Measurements from ENCODE around the gene ZSCAN12.

The ZSCAN12 gene

DNA sequence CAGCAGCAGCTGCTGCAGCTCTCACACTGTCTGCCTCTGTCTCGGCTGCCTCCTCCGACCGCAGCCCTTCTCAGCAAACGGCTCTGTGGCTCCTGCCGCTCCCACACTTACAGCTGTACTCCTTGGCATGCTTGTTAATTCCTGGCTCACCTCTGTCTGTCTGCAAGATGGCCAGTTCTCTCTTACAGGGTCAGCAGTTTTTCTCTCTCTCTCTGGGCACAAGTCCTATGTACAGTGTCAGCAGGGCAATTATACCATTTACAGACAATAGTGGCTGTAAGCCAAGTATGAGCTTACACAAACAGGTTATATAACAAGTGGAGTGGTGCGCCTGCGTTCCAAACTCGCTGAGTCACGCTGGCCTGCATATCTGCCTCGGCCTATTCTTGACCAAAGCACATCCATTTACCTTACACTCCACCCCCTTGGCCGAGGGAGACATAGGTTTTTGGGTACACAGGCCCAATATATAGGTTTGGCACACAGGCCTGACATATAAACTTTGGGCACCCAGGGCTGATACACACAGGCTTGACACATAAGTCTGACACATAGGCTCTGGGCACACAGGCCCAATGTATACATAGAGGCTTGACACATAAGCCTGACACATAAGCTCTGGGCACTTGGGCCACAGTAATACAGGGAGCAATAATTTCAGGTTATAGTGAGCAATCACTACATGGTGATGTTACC, 45.4 kb downstream of the ZSCAN12 start:
- DNase-seq (ENCODE audit: low read depth in 2 of 2): no peak

DNA sequence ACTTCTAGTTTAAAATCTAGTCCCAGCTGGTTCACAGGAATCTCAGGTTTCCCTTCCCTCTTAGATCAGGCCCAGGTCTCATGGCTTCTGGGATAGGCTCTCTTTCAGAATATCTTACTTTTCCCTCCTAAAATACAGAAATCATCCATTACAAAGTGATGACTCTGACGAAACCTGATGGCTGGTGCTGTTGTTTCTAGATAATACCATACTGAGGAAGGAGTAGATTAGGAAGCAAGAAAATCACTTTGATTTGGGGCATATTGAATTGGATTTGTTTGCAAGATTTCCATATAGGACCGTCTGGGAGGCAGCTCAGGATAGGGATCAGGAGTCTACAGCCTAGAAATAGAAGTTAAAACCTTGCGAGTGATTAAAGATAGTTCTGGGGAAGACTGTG, 46.2 kb downstream of the ZSCAN12 start:
- DNase-seq (ENCODE audit: low read depth in 2 of 2): no peak

DNA sequence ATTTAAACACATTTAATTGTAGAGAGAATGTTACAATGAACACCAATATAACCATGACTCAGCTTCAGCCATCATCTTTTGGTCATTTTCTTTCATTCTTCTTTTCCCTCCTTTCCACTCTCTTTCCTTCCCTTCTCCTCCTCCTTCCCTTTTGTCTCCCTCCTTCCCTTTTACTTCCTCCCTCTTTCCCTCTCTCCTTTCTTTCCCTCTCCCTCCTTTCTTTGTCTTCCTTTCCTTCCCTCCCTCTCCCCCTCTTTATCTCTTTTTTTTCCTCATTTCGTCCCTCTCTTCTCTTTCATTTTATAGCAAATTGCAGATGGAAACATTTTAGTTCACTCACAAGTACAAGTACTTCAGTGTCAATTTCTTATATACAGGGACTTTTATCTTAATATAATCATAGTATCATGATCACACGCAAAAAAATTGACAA, 48.0 kb downstream of the ZSCAN12 start:
- DNase-seq (ENCODE audit: low read depth in 2 of 2): no peak

DNA sequence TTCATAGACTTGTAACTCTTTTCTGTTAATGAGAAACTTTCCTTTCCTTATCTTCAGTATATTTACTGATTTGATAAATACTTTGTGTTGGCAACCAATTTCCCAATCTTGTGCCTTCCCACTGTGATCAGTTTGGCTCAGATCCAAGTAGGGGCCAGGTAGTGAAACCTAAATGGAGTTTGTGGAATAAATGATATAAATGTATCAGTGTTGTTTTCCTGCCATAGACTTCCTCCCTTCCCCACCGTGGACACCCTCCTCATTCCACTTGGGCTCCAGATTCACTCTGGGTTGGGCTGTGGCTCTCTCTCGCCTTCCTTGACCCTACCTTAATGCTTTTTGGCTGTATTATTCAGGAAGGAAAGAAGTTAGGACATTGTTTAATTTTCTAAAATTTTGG, 48.5 kb downstream of the ZSCAN12 start:
- no peak for DNase-seq (ENCODE audit: low read depth in 2 of 2)

DNA sequence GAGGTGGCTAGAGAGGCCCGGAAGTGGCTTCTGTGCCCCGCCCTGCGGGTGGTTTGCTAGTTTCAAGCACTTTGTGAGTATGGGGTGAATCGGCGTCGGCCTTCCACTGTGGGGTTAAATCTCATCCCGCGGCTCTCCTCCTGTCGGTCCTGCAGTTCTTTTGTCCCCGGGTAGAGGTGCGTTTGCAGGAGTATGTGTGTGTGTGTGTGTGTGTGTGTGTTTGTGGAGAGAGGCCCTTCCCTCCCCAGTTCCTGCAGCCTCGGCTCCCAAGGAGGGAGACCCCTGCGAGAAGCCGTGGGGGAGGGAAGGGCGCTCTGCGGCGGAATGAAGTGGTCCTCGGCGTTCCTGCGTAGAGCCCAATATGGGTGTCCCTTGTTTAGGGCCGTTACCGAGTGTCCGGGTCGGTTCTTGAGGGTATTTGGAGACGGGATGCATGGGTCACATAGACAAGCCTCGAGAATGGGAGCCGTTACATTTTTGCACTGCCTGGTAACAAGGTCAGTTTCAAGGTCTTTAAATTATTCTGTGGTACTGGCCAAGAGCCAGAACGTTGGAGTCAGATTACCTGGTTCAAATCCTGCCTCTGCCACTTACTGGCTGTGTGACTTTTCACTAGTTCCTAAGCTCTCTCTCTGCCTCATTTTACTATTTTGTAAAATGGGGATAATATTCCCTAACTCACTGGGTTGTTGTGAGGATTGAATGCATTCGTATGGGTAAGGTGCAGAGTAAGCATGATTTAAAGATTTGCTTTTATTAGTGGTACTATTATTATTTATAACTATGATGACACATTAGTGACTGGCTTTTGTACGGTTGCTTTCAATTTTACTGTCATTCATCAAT, 49.4 kb downstream of the ZSCAN12 start, which contains the start of gene ZKSCAN3:
ZKSCAN3 (plus strand) TSS at position 56 of the 846 bp plus-strand sequence. CDS start 9,640 bp downstream, outside the sequence.
- DNase-seq (ENCODE audit: low read depth in 2 of 2): peak; percentile 68 to 79

DNA sequence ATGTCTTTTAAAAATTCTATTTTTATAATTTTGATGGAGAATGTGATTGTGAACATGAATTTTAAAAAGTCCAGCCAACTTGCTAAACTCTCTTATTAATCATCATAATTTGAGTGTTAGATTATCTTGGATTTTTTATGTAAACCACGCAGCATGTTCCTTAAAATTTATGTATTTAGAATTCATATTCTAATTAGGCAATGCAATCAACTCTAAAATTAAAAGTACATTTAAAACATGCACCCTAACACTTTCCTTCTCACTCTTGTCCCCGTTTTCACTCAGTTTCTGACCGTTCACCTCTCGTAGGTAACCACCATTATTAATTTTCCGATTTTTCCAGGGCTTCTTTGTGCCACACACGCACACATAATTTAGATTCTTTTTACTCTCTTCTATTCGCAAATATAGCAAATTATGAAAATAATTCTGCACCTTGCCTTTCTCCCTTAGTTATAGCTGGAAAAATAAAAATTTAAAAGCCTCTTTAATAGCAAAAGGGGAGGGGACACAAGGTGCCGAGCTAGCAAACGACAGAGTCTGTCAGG, 50.1 kb downstream of the ZSCAN12 start:
- DNase-seq (ENCODE audit: low read depth in 2 of 2): no peak

DNA sequence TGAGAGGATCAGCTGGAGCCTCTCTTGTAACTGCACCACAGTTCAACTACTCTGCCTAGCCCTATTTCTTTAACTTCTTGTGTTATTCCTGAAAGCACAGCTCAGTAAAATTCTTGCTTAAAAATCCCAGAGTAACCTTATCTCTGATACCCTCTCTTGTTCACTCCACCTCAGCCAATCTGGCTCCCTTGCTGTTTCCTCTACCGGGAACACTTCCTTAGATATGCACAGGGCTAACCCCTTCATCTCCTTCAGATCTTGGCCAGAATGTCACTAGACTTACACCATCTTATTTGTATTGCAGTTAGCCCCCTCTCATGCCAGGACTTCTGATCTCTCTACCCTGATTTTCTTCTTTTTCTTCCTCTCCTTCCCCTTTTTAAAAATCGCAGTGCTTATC, 52.4 kb downstream of the ZSCAN12 start:
- DNase-seq (ENCODE audit: low read depth in 2 of 2): no peak

DNA sequence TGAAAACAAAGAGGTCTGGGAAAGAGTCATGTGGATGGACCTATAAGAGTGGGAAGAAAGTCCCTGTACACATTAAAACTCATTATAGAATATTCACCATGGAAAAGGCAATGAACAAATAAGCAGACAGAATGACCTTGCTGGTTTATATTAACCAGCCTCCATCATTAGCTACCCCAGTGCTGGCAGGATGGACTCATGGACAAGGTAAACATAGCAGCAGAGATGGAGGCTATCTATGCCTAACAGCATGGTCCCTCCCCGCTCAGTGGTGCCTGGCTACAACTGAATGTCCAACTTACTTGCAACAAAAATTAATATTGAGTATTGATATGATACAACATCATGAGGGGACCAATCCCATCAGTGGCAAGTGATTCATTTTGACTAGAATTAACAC, 54.3 kb downstream of the ZSCAN12 start:
- DNase-seq (ENCODE audit: low read depth in 2 of 2): no peak

DNA sequence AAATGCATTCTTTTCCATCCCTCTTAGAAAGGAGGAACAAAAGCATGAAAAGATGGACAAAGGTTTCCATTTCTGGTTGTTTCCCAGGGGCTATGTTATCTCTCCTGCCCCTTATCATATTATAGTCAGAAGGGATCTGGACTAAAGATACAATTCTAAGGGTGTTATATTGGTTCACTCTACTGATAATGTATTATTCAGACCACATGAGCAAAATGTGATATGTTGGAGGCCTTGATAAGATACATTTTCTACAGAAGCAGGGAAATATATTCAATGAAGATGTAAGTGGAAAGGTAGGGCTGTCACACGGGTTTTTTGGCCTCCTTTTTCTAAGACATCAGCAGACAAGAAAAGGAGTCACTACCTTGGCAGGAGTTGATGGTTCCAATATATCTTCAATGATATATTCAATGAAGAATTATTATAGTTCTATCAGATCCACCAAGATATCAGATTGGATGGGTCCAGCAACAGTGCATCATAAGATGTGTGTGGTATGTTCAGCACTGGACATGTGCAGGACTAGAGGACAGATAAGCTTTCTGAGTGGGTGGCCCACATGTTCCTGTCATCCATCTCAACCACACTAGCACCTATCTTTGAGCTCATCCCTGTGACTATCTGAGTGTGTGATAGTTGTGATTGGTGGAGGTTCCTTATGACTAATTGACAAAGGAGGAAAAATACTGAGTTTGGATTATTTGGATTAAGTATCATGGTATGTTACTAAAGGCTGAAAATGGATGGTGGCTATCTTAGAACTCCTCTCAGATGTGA, 55.5 kb downstream of the ZSCAN12 start:
- DNase-seq (ENCODE audit: low read depth in 2 of 2): no peak

DNA sequence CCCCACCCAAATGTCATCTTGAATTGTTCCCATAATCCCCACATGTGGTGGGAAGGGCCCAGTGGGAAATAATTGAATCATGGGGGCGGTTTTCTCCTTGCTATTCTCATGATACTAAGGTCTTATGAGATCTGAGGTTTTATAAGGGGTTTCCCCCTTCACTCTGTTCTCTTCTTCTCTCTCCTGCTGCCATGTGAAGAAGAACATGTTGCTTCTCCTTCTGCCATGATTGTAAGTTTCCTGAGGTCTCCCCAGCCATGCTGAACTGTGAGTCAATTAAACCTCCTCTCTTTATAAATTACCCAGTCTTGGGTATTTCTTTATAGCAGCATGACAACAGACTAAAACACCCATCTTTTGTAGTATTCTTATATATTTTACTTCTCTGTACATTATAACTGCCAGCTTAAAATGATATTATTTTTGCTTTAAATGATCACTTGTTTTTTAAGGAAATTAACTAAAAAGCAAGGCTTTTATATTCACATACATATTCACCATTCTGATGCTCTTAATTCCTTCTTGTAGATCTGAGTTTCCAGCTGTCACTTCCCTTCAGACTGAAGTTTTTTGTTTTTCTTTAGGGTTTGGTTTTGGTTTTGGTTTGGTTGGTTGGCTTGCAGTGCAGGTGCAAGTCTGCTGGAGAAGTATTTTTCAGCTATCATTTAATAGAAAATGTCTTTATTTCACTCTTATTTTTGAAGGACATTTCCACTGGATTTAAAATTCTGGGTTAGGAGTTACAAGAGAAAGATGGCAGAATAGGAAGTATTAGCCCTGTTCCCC, 59.0 kb downstream of the ZSCAN12 start:
- no peak for DNase-seq (ENCODE audit: low read depth in 2 of 2)

DNA sequence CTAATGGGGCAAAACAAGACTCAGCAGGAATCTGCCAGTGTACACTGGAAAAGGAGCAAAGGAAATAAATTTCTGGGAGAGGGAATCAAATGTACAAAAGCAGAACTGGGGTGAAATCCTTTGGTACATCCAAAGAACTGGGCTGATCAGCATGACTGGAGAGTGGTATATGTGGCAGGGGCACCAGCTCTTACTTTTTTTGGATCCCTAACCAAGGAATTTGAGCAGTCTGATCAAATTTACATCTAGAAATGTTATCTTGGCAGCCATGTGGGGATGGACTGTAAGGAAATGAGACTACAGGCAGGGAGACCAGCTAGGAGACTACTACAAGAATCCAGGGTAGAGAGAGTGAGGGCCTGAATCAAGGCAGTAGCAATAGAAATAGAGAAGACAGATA, 62.4 kb downstream of the ZSCAN12 start:
- DNase-seq (ENCODE audit: low read depth in 2 of 2): no peak

DNA sequence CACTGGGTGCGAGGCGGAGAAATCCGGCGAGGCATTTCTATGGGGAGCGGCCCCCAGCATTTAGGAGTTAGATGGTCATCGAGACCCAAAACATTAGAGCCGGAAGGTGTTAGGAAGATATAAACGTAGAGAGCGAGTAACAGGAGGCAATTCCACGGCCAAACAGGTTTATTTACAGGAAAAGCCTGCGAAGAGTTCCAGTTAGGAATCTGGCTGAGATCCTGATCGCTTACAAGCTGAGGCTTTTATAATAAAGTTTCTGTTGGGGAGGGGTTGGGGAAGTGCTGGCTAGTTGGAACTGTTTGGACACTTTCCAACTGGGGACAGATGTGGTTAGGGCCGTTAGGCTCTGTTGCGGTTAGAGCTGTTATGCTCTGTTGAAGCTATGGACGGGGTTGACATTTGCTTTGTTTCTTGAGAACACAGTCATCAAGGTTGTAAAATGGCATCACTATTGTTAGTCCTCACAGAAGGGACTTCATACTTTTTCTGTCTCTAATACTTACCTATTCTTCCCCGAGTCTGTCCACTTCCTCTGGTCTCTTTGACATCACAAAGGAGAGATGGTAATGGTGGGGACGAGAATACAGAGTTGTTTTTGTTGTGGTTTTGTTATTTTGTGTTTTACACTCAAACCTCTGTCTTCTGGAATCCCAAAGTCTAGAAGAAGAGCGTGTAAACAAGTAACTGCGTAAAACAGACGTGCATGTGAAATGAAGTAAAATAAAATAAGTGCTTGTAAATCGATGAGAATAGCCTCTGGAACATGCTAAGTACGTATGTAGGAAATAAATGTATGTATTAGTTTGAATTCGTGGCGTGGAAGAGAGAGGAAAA, 63.0 kb downstream of the ZSCAN12 start:
- DNase-seq (ENCODE audit: low read depth in 2 of 2): no peak

DNA sequence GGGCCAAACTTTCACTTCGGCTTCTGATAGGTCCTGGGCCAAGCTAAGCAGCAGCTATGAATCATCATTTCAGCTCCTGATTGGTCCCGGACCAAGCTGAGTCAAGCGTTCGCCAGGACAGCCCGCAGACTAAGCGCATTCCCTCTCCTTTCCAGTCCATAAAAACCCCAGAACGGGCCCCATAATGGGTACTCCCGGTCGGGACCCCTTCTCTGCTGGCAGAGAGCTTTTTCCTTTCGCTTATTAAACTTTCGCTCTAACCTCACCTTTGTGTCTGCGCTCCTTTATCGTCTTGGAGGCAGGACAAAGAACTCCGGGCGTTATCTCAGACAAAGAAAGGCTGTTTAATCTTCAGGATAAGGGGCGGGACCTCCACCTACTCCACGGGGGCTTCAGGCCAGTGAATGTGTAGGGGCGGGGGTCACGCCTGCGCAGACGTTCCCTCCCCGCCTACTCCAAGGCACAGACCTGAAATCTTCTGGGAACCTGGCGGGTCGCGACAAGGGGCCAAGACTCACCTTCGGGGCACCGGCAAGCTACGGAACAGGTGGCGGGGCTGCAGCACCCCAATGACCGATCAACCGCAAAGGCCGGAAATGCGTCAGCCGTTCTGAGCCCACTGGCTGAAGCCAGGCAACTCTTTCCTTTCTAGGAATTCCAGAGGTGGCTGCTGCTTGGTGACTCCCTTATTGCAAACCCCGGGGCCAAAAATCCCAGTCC, 63.8 kb downstream of the ZSCAN12 start, which contains the start of gene ZSCAN31:
ZSCAN31 (minus strand) TSS at position 585 of the 720 bp plus-strand sequence. CDS start 6,465 bp downstream, outside the sequence.
- DNase-seq (ENCODE audit: low read depth in 2 of 2): peak; percentile 52 to 54

DNA sequence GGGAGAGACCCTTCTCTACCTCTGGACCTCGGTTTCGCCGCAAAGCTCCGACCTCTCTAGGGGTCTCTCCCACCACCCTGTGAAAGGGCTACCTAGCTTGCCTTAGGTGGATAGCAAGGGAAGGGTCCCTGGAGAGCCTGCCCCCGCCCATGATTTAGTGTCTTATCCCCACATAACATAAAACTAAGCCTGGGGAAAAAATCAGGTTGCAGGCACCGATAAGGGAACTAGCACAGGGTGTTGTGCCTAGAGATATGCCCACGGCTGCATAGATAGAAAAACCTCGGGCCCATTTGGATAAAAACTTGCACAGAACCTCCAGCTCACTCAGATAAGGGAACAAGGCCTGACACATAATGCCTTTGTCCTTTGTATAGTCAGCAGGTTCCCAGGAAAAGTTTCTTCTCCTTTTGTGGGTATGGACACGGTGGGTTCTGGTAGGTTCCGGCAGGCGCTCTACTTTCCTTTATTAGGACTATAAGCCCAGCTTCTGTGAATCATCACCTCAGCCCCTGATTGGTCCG, 64.4 kb downstream of the ZSCAN12 start:
- DNase-seq (ENCODE audit: low read depth in 2 of 2): no peak

DNA sequence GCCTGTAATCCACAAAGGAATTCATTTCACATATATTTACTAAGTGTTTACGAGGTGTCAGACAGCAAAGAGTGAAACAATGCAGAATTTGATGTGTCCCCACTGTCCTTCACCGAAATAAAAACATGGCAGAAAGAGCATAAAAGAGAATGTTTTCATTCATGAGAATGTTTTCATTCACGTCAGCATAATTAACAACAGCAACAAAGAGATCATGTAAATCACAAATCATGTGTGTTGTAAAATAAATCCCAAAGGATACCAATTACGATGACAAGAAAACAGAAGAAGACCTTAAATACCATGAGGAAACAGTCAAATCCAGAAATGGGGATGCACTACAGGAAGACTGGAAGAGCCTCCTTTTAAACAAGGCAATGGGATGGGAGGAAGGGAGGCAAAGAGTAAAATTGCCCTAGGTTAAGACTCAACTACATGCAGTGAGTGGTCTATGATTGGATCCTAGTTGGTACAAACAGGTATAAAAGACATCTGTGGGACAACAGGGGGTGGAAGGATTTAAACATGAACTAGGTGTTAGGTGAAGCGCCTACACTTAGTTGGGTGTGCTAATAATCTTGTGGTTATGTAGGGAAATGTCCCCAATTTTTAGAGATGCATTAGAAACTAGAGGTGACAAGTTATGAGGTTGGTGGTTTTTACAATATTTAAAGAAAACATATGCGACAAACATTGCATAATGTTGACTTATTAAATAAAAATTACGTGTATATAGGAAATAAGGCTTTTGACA, 65.1 kb downstream of the ZSCAN12 start:
- no peak for DNase-seq (ENCODE audit: low read depth in 2 of 2)

DNA sequence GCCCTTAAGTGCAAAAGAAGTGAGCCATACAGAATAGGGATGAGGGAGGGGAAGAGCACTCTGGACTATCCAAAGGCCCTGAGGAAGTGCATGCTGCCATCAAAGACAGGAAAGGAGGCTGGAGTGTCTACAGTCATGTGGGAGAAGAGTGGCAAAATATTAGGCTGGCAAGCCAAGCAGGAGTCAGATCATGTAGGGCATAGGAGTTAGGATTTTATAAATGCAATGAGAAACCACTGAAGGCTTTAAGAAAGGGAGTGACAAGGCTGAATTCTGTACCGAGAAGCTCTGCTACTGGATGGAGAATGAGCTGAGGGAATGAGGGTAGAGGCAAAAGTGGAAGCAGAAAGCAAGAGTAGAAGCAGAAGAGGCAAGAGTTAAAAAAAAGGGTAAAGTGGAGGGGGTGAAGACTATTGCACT, 65.9 kb downstream of the ZSCAN12 start:
- DNase-seq (ENCODE audit: low read depth in 2 of 2): no peak

DNA sequence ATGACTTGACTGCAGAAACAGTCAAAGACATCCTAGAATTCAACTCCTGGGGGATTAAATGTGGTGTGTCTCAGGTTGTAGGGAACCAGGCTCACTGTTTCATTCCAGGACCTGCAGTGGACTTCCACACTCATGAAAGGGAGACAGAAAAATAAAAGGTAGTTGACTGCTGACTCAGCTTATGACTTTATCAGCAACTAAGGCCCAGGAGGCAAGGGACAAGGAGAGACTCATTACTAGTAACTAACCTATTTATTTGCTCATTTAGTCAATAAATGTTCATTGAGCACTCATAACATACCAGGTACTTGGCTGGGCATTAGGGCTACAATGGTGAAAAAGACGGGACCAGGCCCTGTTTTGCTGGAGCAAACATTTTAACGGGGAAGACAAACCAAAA, 66.5 kb downstream of the ZSCAN12 start:
- DNase-seq (ENCODE audit: low read depth in 2 of 2): no peak

DNA sequence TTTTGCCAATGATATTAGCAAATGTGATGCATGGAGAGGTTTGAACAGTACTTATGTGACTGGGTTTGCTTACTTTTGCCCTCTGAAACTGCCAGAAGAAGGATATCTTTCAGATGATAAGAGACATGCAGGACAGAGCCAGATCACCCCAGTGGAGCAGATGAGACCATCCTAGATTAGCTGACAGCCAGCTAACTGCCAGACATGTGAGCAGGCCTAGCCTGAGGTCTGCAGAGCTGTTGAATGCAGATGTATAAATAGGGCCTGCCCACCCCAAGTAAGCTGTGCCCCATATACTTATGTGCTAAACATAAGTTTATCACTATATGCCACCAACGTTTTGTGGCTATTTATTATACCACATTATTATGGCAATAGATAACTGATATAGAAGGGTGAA, 69.5 kb downstream of the ZSCAN12 start:
- DNase-seq (ENCODE audit: low read depth in 2 of 2): no peak

Measured in activated CD4-positive, alpha-beta T cell treated with anti-CD3 and anti-CD28 coated beads for 24 hours (primary cell).